Spleen (tissue), 7 donors: ENCODE measurements around the gene SMG6.

Experiments
- CTCF ChIP-seq, 11 experiments: fragments of 200-600 bp in 7 of 11; fragments of 450-650 bp in 4 of 11; sonication (generic) in 4 of 11; IDR thresholded peaks in 8 of 11; conservative IDR thresholded peaks in 3 of 11; 1 replicate in 7 of 11; 2 replicates in 4 of 11; pipeline versions ENCODE4 v1.4.0 to v1.8.0; 2016 to 2021; ENCODE audit warnings: antibody characterized with exemption in 11 of 11, inconsistent platforms in 4 of 11, mild to moderate bottlenecking in 1 of 11
- POLR2A ChIP-seq, 3 donors: fragments of 450-650 bp; IDR thresholded peaks; one replicate each; pipeline ENCODE4 v1.5.1; 2017; ENCODE audit warnings: antibody characterized with exemption in 3 of 3, mild to moderate bottlenecking in 1 of 3
- POLR2AphosphoS5 ChIP-seq, 3 donors: sonication (generic); formaldehyde crosslinking; IDR thresholded peaks; one replicate each; pipeline ENCODE4 v1.5.1; 2017; ENCODE audit warnings: antibody characterized with exemption in 3 of 3
- donor health status: DM: no; HTN: no; CAD: no; lungs with moderate emphysema.
- donor health status: DM: no; HTN: no; CAD: no.
- donor health status: DM: no; HTN: no; CAD: no.

GRCh38 chr17:2338315-2338657 lies 34.7 kb upstream of the SMG6 start:
- TF ChIP-seq POLR2AphosphoS5 (IDR thresholded peaks at IDR 0.05) (no peak), CTCF (IDR thresholded peaks at IDR 0.05 in 8 of 11, conservative IDR thresholded peaks at IDR 0.05 in 3 of 11) (no peak), POLR2A (IDR thresholded peaks at IDR 0.05) (no peak)
